Spleen (tissue), 11 donors: Measurements from ENCODE around the gene CMTM7. TPM values are rescaled to one million over a fixed set of nuclear protein-coding genes. Genes with fewer than 3 reads are reported as not detected.

Experiments used
- DNase-seq: peaks from one replicate; pipeline ENCODE4 v3.0.0-alpha.2; 2020
- H3K27ac ChIP-seq, 8 donors: fragments of 200-600 bp; sonication (generic) in 7 of 8; 1 replicate in 4 of 8; 2 replicates in 4 of 8; pipeline versions ENCODE4 v1.5.0 to v1.8.0; 2016 to 2021; ENCODE audit warnings: inconsistent platforms in 4 of 8, mild to moderate bottlenecking in 4 of 8, moderate library complexity in 1 of 8
- H3K27me3 ChIP-seq, 7 donors: fragments of 200-600 bp; sonication (generic) in 6 of 7; replicated peaks in 1 of 7; 1 replicate in 4 of 7; 2 replicates in 3 of 7; pipeline versions ENCODE4 v1.5.0 to v1.8.0; 2016 to 2021; ENCODE audit warnings: inconsistent platforms in 3 of 7, mild to moderate bottlenecking in 1 of 7
- H3K36me3 ChIP-seq, 6 donors: fragments of 200-600 bp; sonication (generic) in 5 of 6; 1 replicate in 4 of 6; 2 replicates in 2 of 6; pipeline versions ENCODE4 v1.5.0 to v1.8.0; 2016 to 2021; ENCODE audit warnings: inconsistent platforms in 2 of 6
- H3K4me1 ChIP-seq, 6 donors: fragments of 200-600 bp; sonication (generic) in 5 of 6; 1 replicate in 3 of 6; 2 replicates in 3 of 6; pipeline versions ENCODE4 v1.5.0 to v1.8.0; 2016 to 2021; ENCODE audit warnings: inconsistent platforms in 3 of 6
- H3K4me3 ChIP-seq, 8 donors: fragments of 200-600 bp; sonication (generic) in 7 of 8; 1 replicate in 4 of 8; 2 replicates in 4 of 8; pipeline versions ENCODE4 v1.5.0 to v1.8.0; 2016 to 2021; ENCODE audit warnings: inconsistent platforms in 4 of 8, mild to moderate bottlenecking in 4 of 8, moderate library complexity in 2 of 8
- H3K9me3 ChIP-seq, 8 donors: fragments of 200-600 bp; sonication (generic) in 7 of 8; 1 replicate in 4 of 8; 2 replicates in 4 of 8; pipeline versions ENCODE4 v1.5.0 to v1.8.0; 2016 to 2021; ENCODE audit warnings: inconsistent platforms in 4 of 8
- CTCF ChIP-seq, 11 experiments: fragments of 200-600 bp in 7 of 11; fragments of 450-650 bp in 4 of 11; sonication (generic) in 4 of 11; IDR thresholded peaks in 8 of 11; conservative IDR thresholded peaks in 3 of 11; 1 replicate in 7 of 11; 2 replicates in 4 of 11; pipeline versions ENCODE4 v1.4.0 to v1.8.0; 2016 to 2021; ENCODE audit warnings: antibody characterized with exemption in 11 of 11, inconsistent platforms in 4 of 11, mild to moderate bottlenecking in 1 of 11
- POLR2A ChIP-seq, 3 donors: fragments of 450-650 bp; IDR thresholded peaks; one replicate each; pipeline ENCODE4 v1.5.1; 2017; ENCODE audit warnings: antibody characterized with exemption in 3 of 3, mild to moderate bottlenecking in 1 of 3
- POLR2AphosphoS5 ChIP-seq, 3 donors: sonication (generic); formaldehyde crosslinking; IDR thresholded peaks; one replicate each; pipeline ENCODE4 v1.5.1; 2017; ENCODE audit warnings: antibody characterized with exemption in 3 of 3
- WGBS, 5 donors: extraction: QIAGEN DNeasy Blood & Tissue Kit in 3 of 5; methylation state at CpG; one replicate each; pipeline versions ENCODE4 v1.1.5 to v1.1.7; 2013 to 2018; 5-methylcytosine and 5-hydroxymethylcytosine counted together
- intact Hi-C: fragments of 100-400 bp; cut with DNase I; formaldehyde crosslinking; loops from one replicate; pipeline ENCODE4 v1.15.0; 2023; ENCODE audit warnings: low total_unique reads
- polyA plus RNA-seq, 3 donors: library from polyadenylated mRNA; stranded (reverse); fragments of 200-250 nt; gene quantifications; one replicate each; pipeline ENCODE4 v1.2.1, GENCODE V29; 2013
- total RNA-seq, 7 donors: library from RNA; depleted of rRNA in 3 of 7; stranded (reverse); fragments of >200 nt in 3 of 7; fragmentation: NEBNext Ultra II Directional in 4 of 7; extraction: Animal tissue kit (Norgen Biotek cat#: 25700) in 4 of 7; gene quantifications; one replicate each; pipeline versions ENCODE4 v1.1.0 to v1.2.1, GENCODE V29; 2016 to 2021
- donor health status: healthy with polysubstance abuse.
- donor health status: DM: no; HTN: no; CAD: no; lungs with moderate emphysema.
- donor health status: DM: no; HTN: no; CAD: no.
- donor health status: Bipolar disorder and iron deficiency.
- donor health status: healthy.
- donor health status: DM: no; HTN: no; CAD: no.
- donor health status: DM: yes; HTN: yes; CAD: no.

Gene CMTM7
- total and polyA plus RNA-seq, 10 donors = 27.6 to 92.0 (median 47.5) TPM

GRCh38 chr3:32359766-32360492, 31.7 kb upstream of the CMTM7 start:
- WGBS, 5 donors = 87 to 94% (median 90%) methylated on average over 5 of the region's 5 CpGs
- intact Hi-C loops = no loop called here
- Histone ChIP-seq H3K27me3 (no peaks in the 10 kb centered on the region), H3K9me3 (no peaks in the 10 kb centered on the region), H3K27ac (no peak overlapping the region), H3K36me3 (no peaks in the 10 kb centered on the region), H3K4me1 (peaks cover 0 to 4% (median 0%) of the 10 kb centered on the region in 6 donors), H3K4me3 (no peak overlapping the region)
- no peak for TF ChIP-seq CTCF (IDR thresholded peaks at IDR 0.05 in 8 of 11, conservative IDR thresholded peaks at IDR 0.05 in 3 of 11)
- no peak for TF ChIP-seq POLR2AphosphoS5 (IDR thresholded peaks at IDR 0.05)
- no peak for TF ChIP-seq POLR2A (IDR thresholded peaks at IDR 0.05)
- peak; percentile 6 for DNase-seq

DNA sequence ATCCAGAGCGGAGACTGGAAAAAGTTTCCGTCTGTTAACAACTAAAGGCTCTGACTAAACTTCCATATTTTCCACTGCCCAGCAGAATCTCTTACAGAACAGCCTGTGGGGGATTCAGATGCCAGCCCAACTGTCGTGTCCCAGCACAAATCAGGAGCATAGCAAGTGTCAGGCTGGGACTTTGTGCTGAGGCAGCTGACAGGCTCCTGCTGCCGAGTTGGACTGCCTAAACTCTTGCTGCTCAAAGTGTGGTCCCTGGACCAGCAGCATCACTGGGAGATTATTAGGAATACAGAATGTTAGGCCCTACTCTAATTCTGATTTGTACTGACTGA, 31.2 kb upstream of the CMTM7 start:
- DNase-seq = peak; percentile 24
- Histone ChIP-seq H3K9me3 (no peaks in the 10 kb centered on the region), H3K36me3 (no peaks in the 10 kb centered on the region), H3K4me1 (peaks cover 0 to 1% (median 0%) of the 10 kb centered on the region in 6 donors), H3K27ac (no peak overlapping the region), H3K4me3 (no peak overlapping the region), H3K27me3 (no peaks in the 10 kb centered on the region)
- TF ChIP-seq CTCF (IDR thresholded peaks at IDR 0.05 in 8 of 11, conservative IDR thresholded peaks at IDR 0.05 in 3 of 11) = no peak
- no peak for TF ChIP-seq POLR2A (IDR thresholded peaks at IDR 0.05)
- no peak for TF ChIP-seq POLR2AphosphoS5 (IDR thresholded peaks at IDR 0.05)
- WGBS, 5 donors = 61 to 99% (median 82%) methylated on average over 4 of the region's 4 CpGs
- intact Hi-C loops = no loop called here

GRCh38 chr3:32366638-32367397, 24.8 kb upstream of the CMTM7 start:
- H3K4me3 ChIP-seq = no peak overlapping the region

More at GRCh38 chr3:32366638-32367397, 24.8 kb upstream of the CMTM7 start:
- no peak for TF ChIP-seq POLR2A (IDR thresholded peaks at IDR 0.05)
- no peak for TF ChIP-seq POLR2AphosphoS5 (IDR thresholded peaks at IDR 0.05)
- no peak for TF ChIP-seq CTCF (IDR thresholded peaks at IDR 0.05 in 8 of 11, conservative IDR thresholded peaks at IDR 0.05 in 3 of 11)
- peaks cover 0 to 8% (median 0%) of the 10 kb centered on the region in 6 donors for H3K4me1 ChIP-seq
- H3K9me3 ChIP-seq = no peaks in the 10 kb centered on the region
- no peak for DNase-seq
- H3K27ac ChIP-seq = no peak overlapping the region
- 54 to 79% (median 66%) methylated on average over 6 of the region's 6 CpGs for WGBS, 5 donors
- intact Hi-C loops = no loop called here
- no peaks in the 10 kb centered on the region for H3K36me3 ChIP-seq
- H3K27me3 ChIP-seq = no peaks in the 10 kb centered on the region
